AG10803 (cell line): Measurements from ENCODE around the gene C8A.

Experiments
- DNase-seq: peaks from one replicate; pipeline ENCODE4 v3.0.0; 2010; ENCODE audit warnings: low read depth
- H3K4me3 ChIP-seq: 2 replicates; pipeline ENCODE4 v1.5.1; 2011; ENCODE audit warnings: mild to moderate bottlenecking, low read length, control low read depth
- TF ChIP-seq, protein P1 (sequence below): conservative IDR thresholded peaks from 2 replicates; pipeline ENCODE4 v1.5.1; 2011; ENCODE audit warnings: mild to moderate bottlenecking, low read length, control low read depth, inconsistent platforms

C8A gene

DNA sequence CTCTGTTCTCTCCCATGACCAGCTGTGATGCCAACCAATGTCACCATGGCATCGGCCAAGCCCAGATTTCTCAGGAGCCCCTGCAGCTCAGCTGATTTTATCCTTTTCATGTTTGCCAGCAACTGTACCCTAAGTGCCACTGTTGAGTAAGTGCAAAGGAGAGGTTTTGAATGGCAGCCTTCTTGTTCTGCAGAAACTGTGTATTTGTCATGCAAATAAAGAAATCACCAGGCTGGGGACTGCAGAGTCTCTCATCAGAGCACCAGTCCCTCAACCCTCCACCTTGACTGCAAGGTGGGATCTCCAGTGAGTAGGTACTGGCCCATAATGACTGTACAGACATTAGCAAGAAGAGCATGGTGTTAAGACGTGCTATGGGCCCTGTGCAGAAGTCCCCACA lies 84.6 kb downstream of the C8A start:
- no peak for DNase-seq
- no peak overlapping the region for H3K4me3 ChIP-seq
- TF ChIP-seq, protein P1, sequence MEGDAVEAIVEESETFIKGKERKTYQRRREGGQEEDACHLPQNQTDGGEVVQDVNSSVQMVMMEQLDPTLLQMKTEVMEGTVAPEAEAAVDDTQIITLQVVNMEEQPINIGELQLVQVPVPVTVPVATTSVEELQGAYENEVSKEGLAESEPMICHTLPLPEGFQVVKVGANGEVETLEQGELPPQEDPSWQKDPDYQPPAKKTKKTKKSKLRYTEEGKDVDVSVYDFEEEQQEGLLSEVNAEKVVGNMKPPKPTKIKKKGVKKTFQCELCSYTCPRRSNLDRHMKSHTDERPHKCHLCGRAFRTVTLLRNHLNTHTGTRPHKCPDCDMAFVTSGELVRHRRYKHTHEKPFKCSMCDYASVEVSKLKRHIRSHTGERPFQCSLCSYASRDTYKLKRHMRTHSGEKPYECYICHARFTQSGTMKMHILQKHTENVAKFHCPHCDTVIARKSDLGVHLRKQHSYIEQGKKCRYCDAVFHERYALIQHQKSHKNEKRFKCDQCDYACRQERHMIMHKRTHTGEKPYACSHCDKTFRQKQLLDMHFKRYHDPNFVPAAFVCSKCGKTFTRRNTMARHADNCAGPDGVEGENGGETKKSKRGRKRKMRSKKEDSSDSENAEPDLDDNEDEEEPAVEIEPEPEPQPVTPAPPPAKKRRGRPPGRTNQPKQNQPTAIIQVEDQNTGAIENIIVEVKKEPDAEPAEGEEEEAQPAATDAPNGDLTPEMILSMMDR = no peak

DNA sequence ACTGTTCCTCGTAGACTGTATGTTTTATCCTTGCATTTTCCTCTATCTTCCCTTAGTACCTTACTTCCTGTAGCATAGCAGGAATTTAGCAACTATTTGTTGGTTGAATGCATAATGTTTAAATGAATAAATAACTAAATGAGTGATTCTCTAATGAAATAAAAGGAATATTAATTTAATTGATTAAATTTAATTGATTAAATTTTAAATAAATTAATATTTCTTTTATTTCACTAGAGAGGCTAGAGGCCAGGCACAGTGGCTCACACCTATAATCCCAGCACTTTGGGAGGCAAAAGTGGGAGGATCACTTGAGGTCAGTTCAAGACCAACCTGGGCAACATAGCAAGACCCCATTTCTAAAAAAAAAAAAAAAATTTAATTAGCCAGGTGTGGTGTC lies 85.4 kb downstream of the C8A start:
- no peak for DNase-seq
- no peak overlapping the region for H3K4me3 ChIP-seq
- TF ChIP-seq, protein P1 = no peak

DNA sequence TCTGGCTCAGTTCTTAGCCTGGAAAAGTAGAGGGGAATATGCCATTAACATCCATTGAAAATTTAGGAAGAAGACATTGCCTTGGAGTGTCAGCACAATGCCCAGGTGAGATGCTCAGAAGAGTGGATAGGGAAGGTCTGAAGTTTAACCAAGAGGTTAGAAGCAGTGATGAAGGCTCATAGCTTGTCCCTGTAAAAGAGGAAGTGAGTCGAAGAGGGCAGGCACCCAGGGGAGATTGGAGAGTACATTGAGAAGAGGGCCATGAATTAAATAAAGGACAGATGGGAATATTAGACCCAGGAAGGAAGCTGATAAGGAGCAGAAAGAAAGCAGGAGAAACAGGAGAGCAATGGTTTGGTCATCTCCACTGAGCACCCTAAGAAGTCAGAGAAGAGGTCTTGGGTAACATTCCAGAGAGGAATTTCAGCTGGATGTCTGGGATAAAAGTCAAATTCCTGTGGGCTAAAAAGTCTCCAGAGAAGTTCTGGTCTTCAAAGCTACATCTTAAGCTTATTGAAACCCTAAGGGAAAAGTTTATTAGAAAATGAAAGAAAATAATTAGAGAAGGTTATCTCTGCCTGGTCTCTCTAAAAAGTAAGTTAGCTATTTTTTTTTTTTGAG lies 93.9 kb downstream of the C8A start:
- no peak overlapping the region for H3K4me3 ChIP-seq
- TF ChIP-seq, protein P1 = no peak
- DNase-seq = peak; percentile 84

DNA sequence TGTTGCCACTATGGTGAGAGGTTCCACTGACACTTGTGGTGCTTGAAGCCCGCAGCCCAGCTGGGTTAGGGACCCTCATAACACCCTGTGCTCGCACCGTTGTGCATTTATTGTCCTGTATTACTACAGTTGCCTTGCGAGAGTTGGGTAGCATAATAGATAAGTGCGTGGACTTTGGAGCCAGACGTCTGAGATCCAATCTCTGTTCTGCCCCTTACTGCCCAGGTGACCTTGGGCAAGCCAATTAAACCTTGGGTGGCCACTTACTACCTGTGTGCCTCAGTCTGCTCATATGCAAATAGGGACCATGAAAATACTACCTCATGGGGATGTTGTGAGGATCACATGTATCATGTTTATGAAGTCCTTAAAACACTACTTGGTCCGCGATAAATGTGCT lies 97.9 kb downstream of the C8A start:
- H3K4me3 ChIP-seq = no peak overlapping the region
- TF ChIP-seq, protein P1 = no peak

DNA sequence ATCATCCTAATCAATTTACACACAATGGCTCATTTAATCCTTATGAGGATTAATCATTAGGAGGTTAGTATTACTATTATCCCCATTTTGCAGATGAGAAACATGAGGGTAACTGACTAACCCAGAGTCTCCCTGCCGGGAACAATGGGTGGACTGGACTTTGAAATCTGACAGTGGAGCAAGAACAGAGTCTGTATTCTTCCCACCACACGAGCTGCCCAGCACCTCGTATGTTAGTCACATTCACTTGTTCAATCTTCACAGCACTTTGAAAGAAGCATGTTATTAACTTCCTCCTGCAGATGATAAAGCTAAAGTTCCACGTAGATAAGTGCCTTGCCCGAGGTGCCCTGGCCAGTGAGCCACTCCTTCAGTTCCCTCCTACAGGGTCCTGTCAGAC lies 98.8 kb downstream of the C8A start:
- no peak overlapping the region for H3K4me3 ChIP-seq
- DNase-seq = no peak
- TF ChIP-seq, protein P1 = no peak

More for the DNA sequence above, 97.9 kb downstream of the C8A start:
- DNase-seq = no peak

DNA sequence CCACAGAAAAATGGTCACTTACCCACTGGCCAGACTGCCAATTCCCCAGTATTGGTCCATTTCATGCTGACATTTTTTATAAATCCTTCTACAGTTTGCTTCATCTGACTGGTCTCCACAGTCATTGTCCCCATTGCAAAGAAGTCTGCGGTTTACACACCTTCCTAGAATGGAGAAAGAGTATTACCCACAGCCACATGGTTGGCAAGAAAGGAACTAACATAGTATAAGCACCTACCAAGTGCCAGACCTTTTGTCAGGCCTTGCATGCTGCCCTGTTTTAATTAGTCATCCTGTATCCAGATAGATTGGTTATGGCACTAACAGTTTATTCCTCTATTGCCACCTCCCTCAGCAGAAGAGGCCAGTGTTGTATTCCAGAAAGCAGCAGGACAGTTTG lies 100.1 kb downstream of the C8A start:
- TF ChIP-seq, protein P1 = no peak
- H3K4me3 ChIP-seq = no peak overlapping the region
- DNase-seq = no peak

DNA sequence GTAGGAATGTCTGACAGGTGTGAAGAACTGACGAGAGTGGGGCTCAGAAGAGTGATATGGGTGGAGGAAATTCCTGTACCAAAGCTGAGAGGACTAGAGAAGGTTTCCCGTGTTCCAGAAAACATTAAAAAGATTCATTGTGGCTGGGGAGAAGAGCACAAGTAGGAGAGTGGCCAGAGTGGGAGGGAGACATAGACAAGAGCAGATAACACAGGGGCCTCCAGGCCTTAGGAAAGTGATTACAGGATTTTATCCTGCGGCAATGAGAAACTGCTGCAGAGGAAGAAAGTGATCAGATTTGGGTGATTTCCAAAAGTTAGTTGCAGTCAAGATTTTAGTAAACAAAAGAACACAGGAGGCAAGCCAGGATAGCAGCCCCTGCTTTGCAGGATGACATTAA lies 103.3 kb downstream of the C8A start:
- TF ChIP-seq, protein P1 = no peak
- H3K4me3 ChIP-seq = no peak overlapping the region
- no peak for DNase-seq
